Hematopoietic multipotent progenitor cell treated with erythropoietin and hydrocortisone succinate and interleukin-3 and kit ligand, for 15 days (in vitro differentiated cells): Measurements from ENCODE around the gene ACOXL.
"Not testable (repeated sequence)": the region's sequence is repeated elsewhere in the genome, so short reads cannot be mapped to it uniquely, and the experiment has no call there.

ENCODE experiments used
- DNase-seq: peaks from one replicate; pipeline ENCODE4 v3.0.0-alpha.2; 2015; ENCODE audit warnings: low spot score

ACOXL gene

DNA sequence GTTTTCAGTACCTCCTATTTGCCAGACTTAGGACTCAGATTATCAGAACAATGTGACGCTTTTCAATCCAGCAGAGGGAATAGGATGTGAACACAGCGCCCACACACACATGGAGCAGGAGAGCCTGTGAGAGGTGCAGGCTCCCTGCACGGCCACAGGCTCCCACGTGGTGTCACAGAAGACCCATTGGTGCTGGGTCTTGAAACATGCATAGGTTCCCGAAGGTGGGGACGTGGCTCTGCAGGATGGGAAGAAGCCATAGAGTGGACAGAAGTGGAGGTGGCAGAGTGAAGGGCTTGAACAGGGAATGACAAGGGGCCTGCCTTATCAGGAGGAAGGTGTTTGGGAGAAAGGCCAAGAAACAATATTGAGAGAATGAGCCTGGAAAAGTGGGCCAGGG, 309.9 kb downstream of the ACOXL start:
- DNase-seq: no peak

DNA sequence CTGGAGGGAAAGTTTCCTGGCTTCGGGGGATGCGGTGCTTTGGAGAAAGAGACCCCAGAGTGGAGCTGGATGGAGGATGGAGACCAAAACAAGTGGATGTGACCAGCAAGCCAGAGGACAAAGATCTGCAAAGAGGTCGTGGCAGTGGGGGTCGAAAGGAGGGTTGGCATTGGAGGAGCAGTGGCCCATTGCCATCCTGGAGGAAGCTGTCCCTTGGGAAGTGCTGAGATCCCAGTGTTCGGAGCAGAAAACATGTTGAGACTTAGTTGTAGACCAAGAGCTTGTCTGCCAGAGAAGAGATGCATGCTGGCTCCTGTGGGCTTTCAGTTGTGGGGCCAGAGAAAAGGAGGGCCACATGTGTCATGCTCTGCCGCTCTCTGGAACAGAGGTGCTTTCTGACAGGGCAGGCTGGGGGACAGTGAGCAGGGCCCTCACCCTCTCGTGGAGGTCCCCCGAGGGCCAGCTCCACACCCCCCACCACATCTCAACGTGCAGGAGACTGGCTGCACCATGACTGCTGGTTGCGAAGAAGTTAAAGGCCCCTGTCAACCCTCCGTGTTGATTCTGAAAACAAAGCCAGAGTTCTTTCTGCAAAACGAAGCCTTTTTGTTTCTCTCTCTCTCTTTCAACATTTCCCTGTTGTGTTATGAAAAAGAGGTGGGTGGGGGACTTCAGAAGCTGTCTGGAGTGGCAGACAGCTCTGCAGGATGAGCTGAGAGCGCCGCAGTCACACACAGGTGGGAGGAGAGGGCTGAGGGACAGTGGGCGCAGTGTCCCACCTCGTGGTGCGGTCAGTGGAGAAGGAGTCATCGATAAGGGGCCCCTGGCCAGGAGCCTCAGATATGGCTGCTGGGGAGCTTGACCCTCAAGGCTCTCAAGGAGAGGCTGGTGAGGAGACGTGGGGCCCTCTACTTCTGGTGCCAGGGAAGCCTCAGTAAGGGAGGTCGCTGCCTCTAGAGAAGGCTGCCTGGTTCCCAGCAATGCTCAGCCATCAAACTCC, 310.7 kb downstream of the ACOXL start:
- no peak for DNase-seq

DNA sequence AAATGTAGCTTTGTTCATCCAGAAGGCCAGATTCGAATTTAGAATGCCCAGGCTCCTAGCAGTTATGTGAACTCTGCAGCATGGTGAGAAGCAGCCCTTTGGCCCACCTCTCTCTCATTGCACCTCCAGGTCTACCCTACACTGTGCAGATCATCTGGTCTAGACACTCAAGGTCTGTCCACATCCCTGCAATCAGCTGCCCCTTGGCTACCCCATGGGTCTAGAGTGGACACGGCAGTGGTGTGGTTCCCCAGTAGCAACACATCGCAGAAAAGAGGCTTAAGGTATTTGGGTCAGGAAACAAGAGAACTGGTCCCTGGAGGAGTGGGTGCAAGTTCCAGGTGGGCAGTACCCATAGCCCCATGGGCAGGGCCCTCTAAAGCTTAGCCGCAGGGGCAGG, 311.7 kb downstream of the ACOXL start:
- DNase-seq: no peak

DNA sequence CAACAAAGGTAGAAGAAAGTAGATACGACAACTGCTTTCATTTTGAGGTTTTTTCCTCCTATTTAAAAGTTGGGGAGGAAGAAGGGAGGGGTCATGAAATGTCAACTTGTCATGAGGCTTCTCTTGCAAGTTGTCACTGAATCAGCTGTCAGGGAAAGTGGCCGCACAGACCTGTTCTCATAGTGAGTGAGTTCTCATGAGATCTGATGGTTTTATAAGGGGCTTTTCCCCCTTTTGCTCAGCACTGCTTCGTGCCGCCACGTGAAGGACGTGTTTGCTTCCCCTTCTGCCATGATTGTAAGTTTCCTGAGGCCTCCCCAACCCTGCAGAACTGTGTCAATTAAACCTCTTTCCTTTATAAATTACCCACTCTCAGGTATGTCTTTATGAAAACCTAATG, 312.9 kb downstream of the ACOXL start:
- not testable (repeated sequence) for DNase-seq

DNA sequence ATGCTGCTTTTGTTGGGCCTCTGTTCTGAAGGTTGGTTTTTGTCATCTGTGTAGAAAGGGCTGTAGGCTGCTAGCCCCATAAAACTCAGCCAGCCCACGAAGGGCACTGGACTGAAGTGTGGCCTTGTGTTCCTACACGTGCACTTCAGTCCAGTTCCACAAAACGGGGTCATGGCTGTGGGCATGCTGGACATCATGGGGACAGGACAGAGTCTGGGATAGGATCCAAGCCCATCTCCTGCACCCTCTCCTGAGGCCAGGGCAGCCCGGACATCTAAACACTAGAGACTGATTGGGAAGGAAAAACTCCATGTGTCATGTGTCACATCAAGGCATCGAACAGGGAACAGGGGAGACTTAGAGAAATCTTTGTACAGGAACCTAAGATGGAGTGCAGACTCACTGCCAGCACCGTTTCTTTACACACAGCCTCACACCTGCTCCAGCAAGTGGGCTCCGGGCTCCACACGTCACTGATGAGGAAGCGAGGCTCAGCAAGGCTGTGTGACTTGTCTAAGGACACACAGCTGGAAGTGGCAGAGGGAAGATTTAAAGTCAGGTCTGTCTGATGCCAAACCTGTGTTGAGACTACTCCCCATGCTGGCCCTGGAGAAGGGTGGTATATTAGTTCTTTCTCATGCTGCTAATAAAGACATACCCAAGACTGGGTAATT, 313.5 kb downstream of the ACOXL start:
- no peak for DNase-seq

DNA sequence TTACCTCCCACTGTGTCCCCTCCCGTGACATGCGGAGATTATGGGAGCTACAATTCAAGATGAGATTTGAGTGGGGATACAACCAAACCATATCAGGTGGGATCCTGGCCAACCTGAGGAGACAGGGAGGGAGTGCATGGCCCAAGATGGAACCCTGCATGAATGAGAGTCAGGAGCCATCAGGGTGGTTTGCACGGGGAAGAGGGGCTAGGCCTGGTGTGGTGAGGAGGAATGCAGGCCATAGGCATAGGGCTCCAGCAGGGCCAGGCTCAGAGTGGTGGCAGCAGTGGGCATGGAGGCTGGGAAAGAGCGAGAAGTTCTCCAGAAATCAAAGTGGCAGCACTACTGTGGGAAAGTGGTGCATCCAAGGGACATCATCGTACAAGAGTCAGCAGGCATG, 314.3 kb downstream of the ACOXL start:
- no peak for DNase-seq

DNA sequence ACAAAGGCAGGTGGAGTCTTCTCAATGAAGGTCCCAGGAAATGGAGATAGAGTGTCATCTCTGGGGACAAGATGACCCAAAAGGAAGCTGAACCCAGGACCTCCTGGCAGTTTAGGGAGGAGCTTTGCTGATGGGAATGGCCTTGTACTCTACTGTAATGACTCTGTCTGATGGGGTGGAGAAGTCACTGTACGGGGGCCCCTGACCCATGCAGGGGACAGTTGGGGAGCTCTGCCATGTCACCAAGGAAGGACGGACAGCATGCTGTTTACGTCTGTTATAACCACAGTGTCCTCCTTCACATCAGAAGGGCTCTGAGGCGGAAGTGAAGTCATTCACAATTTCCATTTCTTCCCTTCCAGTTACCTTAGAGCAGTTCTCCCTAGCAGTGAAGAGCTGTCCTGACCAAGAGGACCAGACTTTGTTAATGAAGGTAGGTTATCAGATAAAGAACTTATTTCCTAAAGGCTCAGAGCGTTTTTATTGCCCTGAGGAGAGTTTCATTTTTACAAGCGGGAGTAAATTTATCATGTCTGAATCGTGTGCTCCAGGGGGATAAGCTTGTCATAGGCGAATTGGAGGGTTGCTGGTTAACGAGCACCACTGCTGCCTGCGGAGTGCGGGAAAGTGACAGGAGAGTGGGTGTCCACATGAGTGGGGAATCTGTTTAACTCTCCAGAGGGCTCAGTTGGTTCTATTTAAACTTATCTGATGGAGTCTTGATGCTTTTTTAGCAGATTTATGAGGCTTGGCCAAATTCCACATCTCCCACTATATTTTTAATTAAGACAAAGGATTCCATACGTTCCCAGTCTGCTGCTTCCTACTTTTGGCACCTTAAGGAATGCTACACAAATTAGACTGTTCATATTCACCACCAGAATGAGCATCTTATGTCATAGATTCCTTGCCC, 316.7 kb downstream of the ACOXL start:
- DNase-seq: no peak

DNA sequence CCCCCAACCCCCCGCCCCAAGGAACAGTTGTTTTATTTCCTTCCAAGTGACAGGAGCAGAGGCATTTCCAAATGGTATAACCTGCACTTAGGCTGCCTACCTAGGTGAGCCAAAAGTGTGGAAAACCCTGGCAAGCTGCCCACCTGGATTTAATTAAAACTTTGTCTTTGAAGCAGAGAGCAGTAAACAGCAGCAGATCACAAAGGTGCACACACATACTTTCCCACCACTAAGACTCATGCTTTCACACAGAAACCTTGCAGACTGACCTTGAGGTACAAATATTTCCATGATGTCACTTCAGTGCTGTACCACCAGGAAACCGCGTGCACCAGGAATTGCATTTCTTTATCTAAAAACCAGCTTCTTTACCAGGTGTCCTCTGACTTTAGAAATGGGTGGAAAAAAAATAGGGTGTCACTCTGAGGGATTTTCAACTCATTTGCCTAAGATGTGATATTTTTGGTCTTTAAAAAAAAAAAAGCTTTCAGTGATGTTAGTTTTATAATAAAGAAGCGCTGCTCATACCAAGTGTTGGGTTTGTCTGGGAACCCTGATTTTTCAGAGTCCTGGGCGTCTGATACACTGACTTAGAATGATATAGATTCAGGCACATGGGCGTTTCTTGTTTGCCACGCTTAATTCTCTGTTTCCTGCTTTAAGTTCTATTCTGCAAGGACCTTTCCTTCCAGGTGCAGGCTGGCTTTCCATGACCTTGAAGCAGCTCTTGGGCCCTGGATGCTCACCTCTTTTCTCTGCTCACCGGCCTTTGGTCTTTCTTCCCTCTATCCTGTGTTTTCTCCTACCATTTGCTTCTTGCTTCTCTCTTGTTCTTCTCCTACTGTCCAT, 317.6 kb downstream of the ACOXL start:
- no peak for DNase-seq

DNA sequence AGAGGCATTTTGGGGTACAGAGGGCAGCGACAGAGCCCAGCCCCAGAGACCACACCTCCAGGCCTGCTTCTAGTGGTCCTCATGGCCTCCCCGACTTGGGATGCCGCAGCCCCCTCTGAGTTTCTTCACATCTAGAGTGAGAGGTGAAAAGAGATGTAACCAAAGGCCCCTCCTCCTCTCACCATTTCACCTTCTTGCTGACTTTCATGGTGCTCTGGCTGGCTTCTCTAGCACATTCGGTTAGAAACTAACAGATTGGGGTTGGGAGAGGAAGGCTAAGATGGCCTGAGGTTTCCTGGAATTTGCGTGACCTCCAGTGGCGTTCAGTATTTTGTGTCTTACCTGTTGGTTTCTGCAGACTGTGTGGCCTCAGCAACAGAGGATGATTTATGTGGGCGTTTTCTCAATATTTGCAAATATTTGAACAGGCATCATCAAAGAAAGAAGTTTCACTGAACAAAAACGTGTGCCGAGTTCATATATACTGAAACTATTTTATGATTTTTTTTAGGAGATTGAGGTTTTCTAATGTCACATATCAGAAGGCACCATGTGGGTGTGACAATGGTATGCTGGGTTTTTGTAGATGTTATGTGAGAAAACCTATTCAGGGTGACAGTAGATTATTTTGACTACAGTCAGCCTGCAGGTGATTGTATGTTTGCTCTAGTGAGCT, 318.5 kb downstream of the ACOXL start:
- no peak for DNase-seq

DNA sequence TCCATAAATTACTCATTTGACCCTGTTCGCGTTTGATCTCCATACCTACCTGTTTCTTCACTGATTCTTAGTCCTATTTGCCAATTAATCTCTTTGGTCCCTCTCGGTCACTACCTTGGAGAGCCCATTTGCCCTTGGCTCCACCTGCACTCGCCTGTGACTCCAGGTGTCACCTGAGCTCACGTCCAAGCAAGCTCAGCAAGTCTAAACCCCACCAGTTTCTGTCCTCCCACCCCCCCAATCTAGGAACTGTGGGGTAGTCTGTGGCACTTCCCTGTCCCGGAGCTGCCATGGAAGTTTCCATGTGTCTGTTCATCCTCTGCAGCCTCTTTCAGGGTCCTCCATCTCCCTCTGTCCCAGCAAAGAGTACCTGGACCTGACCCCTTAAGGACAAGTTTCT, 320.2 kb downstream of the ACOXL start:
- DNase-seq: no peak

DNA sequence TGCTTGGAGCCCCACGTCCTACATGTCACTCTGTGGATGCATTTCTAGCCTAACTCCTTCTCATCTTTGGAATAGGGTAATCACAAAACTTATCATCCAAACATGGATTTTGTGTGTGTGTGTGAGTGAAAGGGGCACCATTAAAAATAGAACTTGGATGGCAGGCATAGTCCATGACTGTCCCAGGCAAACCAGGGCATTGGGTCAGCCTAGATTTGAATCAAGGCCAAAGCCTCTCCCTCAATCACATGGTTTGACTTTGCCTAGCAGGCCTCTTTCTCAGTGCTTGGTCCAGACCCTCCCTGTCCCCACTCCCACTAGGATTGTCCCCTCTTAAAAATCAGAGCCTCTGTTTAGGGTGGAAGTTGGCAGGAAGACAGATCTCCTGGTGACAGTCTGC, 320.9 kb downstream of the ACOXL start:
- no peak for DNase-seq

DNA sequence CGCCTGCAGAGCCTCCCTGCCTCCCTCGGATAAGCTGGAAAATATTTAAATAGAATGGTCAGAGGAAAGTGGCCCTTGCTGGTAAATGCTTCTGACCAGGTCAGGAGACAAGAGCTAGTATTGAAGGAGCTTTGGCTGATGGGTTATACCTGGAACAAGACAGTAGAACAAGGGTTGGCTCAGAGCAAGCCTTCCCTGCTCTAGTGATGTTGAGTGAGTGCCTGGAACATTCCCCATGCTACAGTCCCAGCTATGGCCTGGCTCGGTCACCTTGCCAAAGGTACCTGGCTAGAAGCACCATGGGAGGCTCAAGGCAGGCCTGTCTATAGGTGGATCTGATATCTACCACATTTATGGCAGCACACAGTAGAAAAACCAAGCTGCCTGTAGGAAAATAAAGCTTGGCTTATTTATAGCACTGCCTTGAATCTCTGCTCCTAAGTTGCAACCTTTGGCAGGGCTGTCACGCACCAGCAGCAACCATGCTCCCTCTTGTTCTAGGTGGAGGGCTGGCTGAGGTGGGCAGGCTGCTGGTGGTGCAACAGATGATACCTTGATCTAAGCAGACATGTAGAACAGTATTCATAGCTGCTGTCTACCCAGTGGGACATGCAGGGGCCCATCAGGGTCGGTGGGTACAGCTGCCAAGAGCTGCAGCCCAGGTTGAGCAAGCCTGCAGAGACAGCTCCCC, 321.6 kb downstream of the ACOXL start:
- DNase-seq: no peak

DNA sequence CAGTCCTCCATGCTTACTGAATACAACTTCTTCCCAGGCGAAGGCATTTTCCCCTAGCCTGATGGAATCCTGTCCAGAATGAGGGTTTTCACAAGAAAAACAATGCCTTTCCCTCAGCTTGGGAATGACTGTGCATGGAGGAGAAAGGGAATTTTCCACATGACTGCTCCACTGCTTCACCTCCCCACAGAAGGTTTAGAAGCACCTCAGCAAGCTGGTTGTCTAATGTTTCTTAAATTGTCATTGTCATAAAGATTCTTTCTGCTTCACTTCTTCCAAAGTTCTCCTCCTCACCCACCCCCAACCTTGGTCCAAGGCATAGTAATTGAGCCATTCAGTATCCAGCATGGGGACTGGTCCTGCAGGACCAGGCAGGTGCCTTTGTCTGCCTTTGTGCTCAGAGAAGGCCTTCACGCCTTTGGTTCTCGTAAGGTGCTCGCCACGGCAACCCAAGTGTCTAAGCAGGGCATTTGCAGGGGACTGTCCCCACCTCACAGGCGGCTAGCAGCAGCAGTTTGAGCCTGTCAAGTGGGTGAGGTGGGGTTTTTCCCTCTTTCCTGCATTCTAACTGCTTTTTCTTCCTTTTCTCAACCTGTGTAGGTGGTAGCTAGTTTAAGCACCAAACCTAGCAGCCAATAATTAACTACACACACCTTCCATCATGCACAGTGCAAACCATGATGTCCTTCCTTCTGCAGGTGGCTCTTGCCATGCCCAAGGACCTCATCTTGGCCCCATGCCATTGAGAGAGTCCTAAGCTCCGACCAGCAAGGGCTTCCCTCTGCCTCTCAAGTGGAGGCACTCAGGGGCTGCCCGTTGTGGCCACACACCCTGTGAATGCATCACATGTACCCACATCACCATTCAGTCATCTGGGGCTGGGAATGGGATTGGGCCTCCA, 322.7 kb downstream of the ACOXL start:
- no peak for DNase-seq

DNA sequence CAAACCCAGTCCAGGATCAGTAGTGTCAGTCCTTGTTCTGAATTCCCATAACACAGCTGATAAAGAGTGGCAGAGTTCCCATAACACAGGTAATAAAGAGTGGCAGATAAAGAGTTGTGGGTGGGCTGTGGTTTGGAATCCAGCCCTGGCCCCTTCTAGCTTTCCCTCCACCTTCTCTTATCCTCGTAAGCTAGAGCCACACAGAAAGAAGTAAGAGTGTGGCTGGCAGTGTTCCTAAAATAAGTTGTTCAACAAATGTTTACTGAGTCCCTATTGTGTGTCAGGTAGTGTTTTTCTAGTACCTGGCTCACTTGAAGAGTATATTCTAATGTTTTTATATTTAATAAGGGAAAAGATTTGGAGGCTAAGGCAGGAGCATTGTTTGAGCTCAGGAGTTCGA, 323.4 kb downstream of the ACOXL start:
- no peak for DNase-seq

DNA sequence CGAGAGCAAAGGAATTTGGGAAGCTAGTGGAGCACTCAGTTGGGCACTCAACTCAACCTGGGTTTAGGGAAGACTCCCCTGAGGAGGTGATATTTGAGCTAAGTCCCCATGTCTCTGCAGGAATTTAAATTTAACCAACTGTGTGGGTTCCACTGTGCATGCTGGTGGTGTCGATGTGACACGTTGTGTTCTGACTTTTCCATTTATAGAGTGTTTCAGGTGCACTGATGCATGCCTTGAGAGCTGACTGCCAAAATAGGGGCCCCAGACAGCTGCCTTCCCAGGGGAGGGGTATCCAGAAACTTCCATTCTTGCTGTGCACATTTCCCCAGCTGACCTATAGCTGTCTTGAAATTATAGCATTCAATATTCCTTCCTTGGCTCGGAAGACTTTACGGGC, 324.7 kb downstream of the ACOXL start:
- DNase-seq: no peak

DNA sequence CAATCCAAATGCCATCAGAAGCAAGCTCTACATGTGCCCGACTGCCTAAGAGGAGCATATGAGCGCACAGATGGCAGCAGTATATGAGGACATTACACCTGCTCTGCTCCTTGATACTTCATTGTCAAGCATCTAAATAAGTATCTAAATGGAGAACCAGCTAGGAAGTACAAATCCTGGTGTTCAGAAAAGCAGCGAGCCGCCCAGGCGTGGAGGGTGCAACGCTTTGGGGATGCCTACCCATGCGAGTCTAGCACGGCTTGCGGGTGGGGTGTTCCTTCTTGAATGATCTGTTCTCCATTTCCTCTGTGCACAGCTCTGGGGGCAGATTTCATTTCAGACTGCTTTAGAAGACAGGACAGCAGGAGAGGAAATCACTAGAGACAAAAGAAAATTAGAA, 325.3 kb downstream of the ACOXL start:
- DNase-seq: no peak

DNA sequence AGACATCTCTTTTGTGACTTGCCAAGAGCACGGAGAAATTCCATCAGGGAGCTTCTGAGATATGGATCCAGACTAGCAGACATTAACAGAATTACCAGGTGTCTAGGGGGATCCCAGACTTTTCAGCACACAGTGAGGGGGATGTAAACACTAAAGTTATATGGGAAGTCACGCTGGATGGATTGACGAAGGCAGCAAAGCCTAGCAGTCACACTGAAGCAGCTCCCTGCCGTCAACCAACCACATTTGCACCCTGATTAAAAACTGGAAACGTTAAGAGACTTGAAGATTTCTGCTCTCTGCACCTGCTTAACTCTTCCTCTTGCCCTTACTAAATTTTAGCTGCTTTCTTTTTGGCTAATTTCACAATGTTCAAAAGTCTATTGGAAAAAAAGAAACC, 325.9 kb downstream of the ACOXL start:
- DNase-seq: no peak

DNA sequence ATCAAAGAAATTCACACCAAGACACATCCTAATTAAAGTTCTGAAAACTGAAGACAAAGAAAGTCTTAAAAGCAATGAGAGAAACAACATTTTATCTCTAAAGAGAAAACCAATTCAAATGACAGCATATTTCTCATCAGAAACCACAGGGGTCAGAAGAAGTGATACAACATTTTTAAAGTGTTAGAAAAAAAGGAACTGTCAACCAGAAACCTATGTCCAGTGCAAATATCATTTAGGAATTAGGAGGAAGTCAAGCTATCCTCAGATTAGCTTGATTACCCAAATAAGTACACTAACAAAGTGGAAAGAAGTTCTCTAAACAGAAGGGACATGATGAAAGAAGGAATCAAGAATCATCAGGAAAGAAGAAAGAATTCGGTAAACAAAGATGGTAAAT, 328.8 kb downstream of the ACOXL start:
- DNase-seq: no peak

DNA sequence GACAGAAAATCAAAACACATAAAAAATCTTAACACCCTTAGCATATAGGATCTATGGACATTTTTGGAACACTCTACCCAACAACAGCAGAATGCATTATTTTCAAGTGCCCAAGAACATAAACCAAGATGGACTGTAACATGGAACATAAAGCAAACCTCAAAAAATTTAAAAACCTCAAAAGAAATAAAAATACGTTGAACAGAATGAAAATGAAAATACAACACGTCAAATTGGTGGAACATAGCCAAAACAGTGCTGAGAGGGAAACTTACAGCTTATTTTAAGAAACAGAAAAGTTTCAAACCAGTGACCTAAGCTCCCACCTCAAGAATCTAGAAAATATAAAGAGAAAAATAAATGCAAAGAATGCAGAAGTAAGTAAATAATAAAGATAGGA, 330.0 kb downstream of the ACOXL start:
- no peak for DNase-seq
